ENCODE results near the gene AP1M2. TPM values are rescaled to one million over a fixed set of nuclear protein-coding genes. Genes with fewer than 3 reads are reported as not detected.
A peak's percentile ranks its signal among the peaks of the same experiment; 100 is the strongest.

The AP1M2 gene
- not detected for total RNA-seq
- long read RNA-seq, donor 1 = 0 reads
- long read RNA-seq, donor 2 = 0 reads

DNA sequence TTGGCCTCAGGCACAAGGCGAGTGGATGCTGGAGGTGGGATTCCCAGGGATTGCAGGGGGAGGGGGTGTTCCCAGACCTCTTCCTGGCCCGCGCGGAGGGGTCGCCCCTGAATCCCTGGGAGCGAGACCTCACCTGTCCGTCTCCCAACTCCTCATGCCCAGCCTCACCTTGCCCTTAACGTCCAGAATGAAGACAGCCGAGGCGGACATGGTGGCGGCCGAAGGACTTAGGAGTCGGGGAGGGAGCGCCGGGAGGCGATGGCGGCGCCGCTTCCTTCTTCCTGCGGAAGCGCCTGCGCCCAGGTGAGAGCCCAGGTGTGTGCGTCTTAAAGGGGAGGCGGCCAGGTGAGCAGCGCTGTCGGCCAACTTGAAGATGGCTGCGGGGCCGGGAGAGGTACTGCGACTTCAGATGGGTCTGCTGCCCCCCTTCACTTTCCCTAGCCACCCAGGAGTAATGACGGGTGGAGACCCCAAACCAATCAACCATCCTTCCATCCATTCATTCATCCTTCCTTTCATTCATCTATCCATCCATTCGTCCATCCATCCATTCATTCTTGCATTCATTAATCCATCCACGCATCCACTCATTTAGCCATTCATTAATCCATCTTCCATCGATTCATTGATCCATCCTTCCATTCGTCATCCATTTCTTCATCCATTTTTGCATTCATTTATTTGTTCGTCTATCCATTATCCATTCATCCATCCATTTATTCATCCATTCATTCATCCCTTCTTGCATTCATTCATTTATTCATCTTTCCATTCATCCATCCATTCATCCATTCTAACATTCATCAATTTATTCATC is at the start of gene AP1M2:
Gene AP1M2 (minus strand): TSS at position 291 of the 817 bp plus-strand sequence. CDS start 81 bp downstream, at position 210.
- no peak for DNase-seq (ENCODE audit: low spot score)
- intact Hi-C loops (cut with DNase I) = no loop called here

DNA sequence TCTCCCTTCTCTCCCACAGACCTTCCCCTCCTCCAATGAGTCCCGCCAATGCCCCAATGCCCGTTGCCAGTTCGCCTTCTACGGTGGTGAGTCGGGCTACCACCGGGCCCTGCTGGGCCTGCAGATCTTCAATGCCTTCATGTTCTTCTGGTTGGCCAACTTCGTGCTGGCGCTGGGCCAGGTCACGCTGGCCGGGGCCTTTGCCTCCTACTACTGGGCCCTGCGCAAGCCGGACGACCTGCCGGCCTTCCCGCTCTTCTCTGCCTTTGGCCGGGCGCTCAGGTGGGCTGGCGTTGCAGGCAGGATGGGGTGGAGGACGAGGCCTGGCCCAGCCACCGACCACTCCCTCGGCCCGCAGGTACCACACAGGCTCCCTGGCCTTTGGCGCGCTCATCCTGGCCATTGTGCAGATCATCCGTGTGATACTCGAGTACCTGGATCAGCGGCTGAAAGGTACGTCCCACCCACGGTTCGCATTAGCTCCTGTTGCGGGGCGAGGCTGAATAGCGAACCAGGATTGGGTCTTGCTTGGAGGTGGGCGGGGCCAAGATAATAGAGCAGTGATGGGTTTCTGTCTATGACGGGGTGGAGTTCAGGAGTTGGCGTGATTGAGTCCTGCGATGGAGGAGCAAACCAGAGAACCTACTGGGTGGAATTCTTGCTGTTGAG is 49.3 kb upstream of the AP1M2 start:
- no peak for DNase-seq (ENCODE audit: low spot score)
- intact Hi-C loops (cut with DNase I) = no loop called here

DNA sequence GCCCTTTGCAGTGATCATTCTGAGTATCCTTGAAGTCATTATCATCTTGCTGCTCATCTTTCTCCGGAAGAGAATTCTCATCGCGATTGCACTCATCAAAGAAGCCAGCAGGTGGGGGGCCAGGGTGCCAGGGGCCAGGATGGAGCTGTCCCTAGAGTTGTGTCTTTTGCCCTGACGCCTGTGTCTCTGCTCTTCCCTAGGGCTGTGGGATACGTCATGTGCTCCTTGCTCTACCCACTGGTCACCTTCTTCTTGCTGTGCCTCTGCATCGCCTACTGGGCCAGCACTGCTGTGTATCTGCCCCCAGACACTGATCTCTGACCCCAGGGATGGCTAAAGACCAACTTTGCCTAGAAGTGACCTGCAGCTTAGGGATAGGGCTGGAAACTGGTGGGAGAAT is 47.9 kb upstream of the AP1M2 start:
- no peak for DNase-seq (ENCODE audit: low spot score)
- intact Hi-C loops (cut with DNase I) = no loop called here

GRCh38 chr19:10634430-10634829 is 47.3 kb upstream of the AP1M2 start:
- DNase-seq (ENCODE audit: low spot score) = no peak
- intact Hi-C loops (cut with DNase I) = no loop called here

GRCh38 chr19:10631874-10632273 is 44.8 kb upstream of the AP1M2 start:
- intact Hi-C loops (cut with DNase I) = no loop called here
- no peak for DNase-seq (ENCODE audit: low spot score)

DNA sequence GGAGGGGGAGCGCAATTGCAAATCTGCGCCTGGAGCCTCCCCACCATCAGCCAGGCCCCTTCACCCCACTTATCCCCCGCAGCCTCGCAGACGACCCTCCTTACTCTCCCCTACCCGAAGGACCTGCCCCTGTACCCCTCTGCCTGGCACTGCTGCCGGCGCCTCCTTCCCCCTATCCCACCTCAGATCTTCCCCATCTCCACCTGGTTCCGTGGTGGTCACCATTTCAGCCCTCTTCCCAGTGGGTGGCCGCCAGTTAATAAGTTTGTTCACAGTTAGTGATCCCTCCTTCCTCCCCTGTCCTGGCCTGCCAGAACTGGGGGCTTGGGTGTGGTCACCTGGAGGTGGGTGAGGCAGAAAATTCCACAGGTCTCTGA is 38.6 kb upstream of the AP1M2 start:
- intact Hi-C loops (cut with DNase I) = no loop called here
- no peak for DNase-seq (ENCODE audit: low spot score)

DNA sequence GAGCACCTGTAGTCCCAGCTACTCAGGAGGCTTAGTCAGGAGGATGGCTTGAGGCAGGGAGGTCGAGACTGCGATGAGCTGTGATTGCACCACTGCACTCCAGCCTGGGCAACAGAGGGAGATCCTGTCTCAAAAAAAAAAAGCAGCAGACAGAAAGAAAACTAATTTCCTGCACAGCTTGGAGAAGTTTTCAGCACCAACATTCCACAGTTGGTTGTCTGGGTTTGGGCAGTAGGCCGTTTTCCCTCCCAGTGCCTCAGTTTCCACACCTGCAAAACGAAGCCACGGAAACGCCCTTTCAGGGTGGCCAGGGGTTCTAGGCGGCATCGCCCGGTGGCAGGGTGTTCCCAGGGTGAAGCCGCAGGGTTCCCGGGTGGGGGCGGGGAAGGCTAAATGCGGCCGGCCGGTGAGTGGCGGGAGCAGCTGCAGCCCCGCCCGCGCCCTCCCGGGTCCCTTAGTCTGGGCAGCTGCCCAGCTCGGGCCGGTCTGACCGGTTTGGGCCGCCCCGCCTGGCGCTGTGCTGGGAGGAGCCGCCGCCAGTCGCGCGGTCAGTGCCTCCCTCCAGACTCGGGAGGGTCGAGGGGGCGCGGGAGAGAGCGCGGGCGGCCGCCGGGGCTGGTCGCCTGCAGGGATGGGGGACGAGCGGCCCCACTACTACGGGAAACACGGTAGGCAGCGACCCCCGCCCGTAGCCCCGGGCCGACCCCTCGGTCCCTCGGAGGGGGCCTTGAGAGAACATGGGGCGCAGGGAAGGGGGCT is 38.1 kb upstream of the AP1M2 start, which contains the start of gene SLC44A2:
Gene SLC44A2 (plus strand): TSS at position 551 of the 759 bp plus-strand sequence. CDS start 81 bp downstream, at position 632.
- intact Hi-C loops (cut with DNase I) = no loop called here
- peak; percentile 92 for DNase-seq (ENCODE audit: low spot score)

DNA sequence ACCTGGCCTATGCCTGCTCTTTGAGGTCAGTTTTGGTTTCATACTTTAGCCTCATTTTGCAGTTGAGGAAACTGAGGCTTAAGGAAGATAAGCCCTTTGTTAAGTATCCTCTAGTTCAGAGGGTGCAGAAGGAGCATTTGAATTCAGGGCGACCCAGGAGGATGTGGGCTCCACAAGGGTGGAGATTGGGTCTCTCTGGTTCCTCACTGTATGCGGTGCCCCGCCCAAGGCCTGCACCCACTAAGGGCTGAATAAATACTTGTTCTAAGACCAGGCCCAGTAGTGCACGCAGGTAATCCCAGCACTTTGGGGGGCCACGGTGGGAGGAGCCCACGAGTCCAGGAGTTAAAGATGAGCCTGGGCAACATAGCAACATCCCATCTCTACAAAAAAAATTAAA is 37.5 kb upstream of the AP1M2 start:
- DNase-seq (ENCODE audit: low spot score) = no peak
- intact Hi-C loops (cut with DNase I) = no loop called here

- no peak for DNase-seq (ENCODE audit: low spot score)
- intact Hi-C loops (cut with DNase I) = no loop called here
These were observed 34.9 kb upstream of the AP1M2 start for GRCh38 chr19:10621966-10622365.

DNA sequence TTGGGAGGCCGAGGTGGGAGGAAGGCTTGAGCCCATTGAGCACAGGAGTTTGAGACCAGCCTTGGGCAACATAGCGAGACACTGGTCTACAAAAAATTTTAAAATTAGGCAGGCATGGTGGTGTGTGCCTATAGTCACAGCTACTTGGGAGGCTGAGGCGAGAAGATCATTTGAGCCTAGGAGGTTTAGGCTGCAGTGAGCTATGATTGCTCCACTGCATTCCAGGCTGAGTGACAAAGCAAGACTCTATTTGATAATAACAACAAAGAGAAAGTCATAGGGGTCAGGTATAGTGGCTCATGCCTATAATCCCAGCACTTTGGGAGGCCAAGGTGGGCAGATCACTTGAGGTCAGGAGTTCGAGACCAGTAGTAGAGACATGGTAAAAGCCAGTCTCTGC is 33.7 kb upstream of the AP1M2 start:
- intact Hi-C loops (cut with DNase I) = no loop called here

GRCh38 chr19:10618846-10619245 is 31.7 kb upstream of the AP1M2 start:
- no peak for DNase-seq (ENCODE audit: low spot score)
- intact Hi-C loops (cut with DNase I) = no loop called here

More for the DNA sequence above, 33.7 kb upstream of the AP1M2 start:
- no peak for DNase-seq (ENCODE audit: low spot score)

- intact Hi-C loops (cut with DNase I) = no loop called here
- no peak for DNase-seq (ENCODE audit: low spot score)
These were observed 30.5 kb upstream of the AP1M2 start for GRCh38 chr19:10617409-10618121.

GRCh38 chr19:10615429-10616023 is 28.4 kb upstream of the AP1M2 start:
- intact Hi-C loops (cut with DNase I) = no loop called here
- no peak for DNase-seq (ENCODE audit: low spot score)

DNA sequence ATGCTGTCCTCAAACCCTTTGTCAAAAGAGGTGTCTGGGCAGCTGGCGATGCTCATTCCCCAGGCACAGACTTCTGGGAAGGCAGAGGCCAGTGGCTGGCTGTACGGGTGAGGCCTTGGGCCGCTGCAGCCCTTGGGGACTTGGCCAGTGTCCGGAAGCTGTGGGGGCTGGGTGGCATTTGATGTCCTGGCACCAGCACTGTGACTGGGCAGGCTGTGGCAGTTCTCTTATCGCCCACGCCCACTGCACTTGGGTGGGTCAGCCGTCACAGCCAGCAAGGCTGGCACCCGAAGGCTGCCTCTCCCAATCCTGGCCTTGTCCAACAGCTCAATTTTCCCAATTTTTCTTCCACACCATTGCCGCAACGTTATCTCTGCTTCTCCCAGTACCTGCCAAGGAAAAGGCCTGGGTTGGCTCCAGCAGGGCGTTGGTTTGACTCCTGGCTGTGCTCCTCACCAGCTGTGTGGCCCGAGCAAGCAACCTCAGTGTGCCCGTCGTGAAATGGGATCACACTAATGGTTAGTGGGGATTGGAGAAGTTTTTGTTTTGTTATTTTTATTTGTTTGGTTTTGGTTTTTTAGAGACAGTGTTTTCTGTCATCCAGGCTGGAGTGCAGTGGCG is 25.5 kb upstream of the AP1M2 start:
- intact Hi-C loops (cut with DNase I) = no loop called here
- DNase-seq (ENCODE audit: low spot score) = peak; percentile 87

DNA sequence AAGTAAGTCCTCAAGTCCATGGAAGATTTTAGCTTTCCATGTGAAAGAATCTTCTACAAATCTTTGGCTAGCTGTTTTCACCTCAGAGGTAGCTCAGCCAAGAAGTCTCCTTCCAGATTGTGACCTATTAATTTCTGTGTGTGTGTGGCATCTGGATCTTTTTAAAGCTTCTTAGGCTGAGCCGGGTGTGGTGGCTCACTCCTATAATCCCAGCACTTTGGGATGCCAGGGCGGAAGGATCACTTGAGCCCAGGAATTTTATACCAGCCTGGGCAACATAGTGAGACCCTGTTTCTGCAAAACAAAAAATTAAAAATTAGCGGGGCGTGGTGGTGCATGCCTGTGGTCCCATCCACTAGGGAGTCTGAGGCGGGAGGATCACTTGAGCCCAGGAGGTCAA is 24.8 kb upstream of the AP1M2 start:
- no peak for DNase-seq (ENCODE audit: low spot score)
- intact Hi-C loops (cut with DNase I) = no loop called here

DNA sequence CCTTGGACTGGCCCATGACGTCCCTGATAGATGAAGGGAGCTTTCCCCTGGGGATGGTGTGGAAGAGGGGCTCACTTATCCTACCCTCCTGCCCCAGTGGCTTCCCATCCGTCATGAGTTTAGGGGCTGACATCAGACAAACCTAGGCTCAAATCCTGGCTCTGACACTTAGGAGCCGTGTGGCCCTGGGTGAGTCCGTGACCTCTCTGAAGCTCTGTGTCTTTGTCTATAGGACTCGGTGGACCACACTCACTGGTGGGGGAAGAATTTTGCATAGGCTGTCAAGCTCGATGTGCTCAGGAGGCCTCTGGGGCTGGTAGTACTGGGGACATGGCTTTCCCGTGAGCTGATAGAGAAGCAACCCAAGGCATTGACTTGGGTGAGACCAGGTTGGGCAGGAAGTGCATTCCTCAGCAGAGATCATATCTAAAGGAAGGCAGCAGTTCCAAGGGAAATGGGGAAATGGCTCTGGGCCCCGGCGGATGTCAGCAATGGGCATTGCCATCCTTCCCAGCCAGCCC is 17.4 kb upstream of the AP1M2 start:
- intact Hi-C loops (cut with DNase I) = no loop called here

DNA sequence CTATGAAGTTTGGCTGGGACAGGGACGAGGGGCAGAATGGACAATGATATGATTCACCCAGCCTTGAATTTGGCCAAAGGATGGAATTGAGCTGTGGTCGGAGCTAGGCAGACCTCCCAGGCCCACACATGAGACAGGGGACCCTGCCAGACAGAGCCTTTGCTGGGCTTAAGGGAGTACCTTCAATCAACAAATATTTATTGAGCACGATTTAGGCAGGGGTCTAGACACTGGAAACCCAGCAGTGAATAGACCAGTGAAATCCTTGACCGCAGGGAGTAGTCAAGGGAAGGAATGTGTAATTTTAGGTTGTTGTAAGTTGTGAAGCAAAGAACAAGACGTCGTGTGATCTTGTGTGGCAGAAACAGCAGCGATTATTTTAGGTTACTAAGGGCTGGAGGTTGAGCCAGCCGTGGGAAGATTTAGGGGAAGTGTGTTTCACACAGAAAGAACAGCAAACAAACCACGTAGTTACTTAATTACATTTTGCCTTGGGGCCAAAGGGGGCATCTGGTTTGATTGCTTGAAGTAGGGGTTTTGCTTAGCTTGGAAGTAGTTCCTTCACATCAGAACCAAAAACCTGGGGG is 16.9 kb upstream of the AP1M2 start:
- DNase-seq (ENCODE audit: low spot score) = no peak
- intact Hi-C loops (cut with DNase I) = no loop called here

More for the DNA sequence above, 17.4 kb upstream of the AP1M2 start:
- DNase-seq (ENCODE audit: low spot score) = no peak
